Common myeloid progenitor, CD34-positive (primary cell): ENCODE results near the gene RAB37.

Source experiments
- CTCF ChIA-PET: fragments of 350-600 bp; sonication (Branson Sonifier 250); formaldehyde crosslinking; loops from one replicate; lab custom pipeline; 2021; ENCODE audit warnings: antibody characterized with exemption; lab: Charles Lee
- POLR2A ChIA-PET: fragments of 350-600 bp; sonication (Branson Sonifier 250); formaldehyde crosslinking; loops from one replicate; lab custom pipeline; 2021; ENCODE audit warnings: antibody characterized with exemption; lab: Charles Lee
- DNase-seq, 3 donors: peaks; one replicate each; pipeline versions ENCODE4 v3.0.0 to v3.0.0-alpha.2; 2013
- H3K27ac ChIP-seq, 2 experiments: 1 replicate in 1 of 2; 2 replicates in 1 of 2; pipeline ENCODE4 v1.7.0; 2013; ENCODE audit warnings: inconsistent platforms in 2 of 2, low read length in 2 of 2, mild to moderate bottlenecking in 2 of 2, low read depth in 1 of 2, moderate library complexity in 1 of 2; ENCODE audit not compliant: severe bottlenecking in 2 of 2, insufficient read depth in 1 of 2, poor library complexity in 1 of 2
- H3K27me3 ChIP-seq, 5 experiments: replicated peaks in 2 of 5; 1 replicate in 3 of 5; 2 replicates in 2 of 5; pipeline versions ENCODE4 v1.6.1 to v1.7.0; 2013; ENCODE audit warnings: low read length in 4 of 5, mild to moderate bottlenecking in 2 of 5, moderate library complexity in 2 of 5, inconsistent platforms in 1 of 5; ENCODE audit not compliant: insufficient read depth in 5 of 5, control insufficient read depth in 4 of 5
- H3K36me3 ChIP-seq, 4 experiments: 1 replicate in 2 of 4; 2 replicates in 2 of 4; pipeline versions ENCODE4 v1.6.1 to v1.7.0; 2013; ENCODE audit warnings: low read length in 3 of 4, control low read depth in 1 of 4, mild to moderate bottlenecking in 1 of 4; ENCODE audit not compliant: control insufficient read depth in 4 of 4, insufficient read depth in 4 of 4
- H3K4me1 ChIP-seq, 4 experiments: 1 replicate in 3 of 4; 2 replicates in 1 of 4; pipeline versions ENCODE4 v1.6.1 to v1.7.1; 2013; ENCODE audit warnings: low read length in 3 of 4, mild to moderate bottlenecking in 3 of 4, control low read depth in 1 of 4, inconsistent platforms in 1 of 4, moderate library complexity in 1 of 4; ENCODE audit not compliant: control insufficient read depth in 4 of 4, insufficient read depth in 4 of 4; ENCODE audit errors: control extremely low read depth in 1 of 4
- H3K4me3 ChIP-seq, 7 experiments: 1 replicate in 4 of 7; 2 replicates in 3 of 7; pipeline versions ENCODE4 v1.5.1 to v1.7.0; 2013; ENCODE audit warnings: mild to moderate bottlenecking in 7 of 7, low read length in 6 of 7, moderate library complexity in 6 of 7, inconsistent platforms in 2 of 7, low read depth in 2 of 7, control low read depth in 1 of 7; ENCODE audit not compliant: insufficient read depth in 4 of 7, control insufficient read depth in 1 of 7; ENCODE audit errors: extremely low read depth in 1 of 7
- H3K9me3 ChIP-seq, 5 experiments: 1 replicate in 4 of 5; 2 replicates in 1 of 5; pipeline versions ENCODE4 v1.6.1 to v1.7.1; 2013; ENCODE audit warnings: low read length in 4 of 5, mild to moderate bottlenecking in 2 of 5, inconsistent platforms in 1 of 5, low read depth in 1 of 5, moderate library complexity in 1 of 5; ENCODE audit not compliant: control insufficient read depth in 4 of 5, insufficient read depth in 2 of 5; ENCODE audit errors: control extremely low read depth in 1 of 5
- WGBS: methylation state at CpG from one replicate; pipeline ENCODE4 v1.1.5; 2013; ENCODE audit not compliant: insufficient coverage; 5-methylcytosine and 5-hydroxymethylcytosine counted together

Gene RAB37

DNA sequence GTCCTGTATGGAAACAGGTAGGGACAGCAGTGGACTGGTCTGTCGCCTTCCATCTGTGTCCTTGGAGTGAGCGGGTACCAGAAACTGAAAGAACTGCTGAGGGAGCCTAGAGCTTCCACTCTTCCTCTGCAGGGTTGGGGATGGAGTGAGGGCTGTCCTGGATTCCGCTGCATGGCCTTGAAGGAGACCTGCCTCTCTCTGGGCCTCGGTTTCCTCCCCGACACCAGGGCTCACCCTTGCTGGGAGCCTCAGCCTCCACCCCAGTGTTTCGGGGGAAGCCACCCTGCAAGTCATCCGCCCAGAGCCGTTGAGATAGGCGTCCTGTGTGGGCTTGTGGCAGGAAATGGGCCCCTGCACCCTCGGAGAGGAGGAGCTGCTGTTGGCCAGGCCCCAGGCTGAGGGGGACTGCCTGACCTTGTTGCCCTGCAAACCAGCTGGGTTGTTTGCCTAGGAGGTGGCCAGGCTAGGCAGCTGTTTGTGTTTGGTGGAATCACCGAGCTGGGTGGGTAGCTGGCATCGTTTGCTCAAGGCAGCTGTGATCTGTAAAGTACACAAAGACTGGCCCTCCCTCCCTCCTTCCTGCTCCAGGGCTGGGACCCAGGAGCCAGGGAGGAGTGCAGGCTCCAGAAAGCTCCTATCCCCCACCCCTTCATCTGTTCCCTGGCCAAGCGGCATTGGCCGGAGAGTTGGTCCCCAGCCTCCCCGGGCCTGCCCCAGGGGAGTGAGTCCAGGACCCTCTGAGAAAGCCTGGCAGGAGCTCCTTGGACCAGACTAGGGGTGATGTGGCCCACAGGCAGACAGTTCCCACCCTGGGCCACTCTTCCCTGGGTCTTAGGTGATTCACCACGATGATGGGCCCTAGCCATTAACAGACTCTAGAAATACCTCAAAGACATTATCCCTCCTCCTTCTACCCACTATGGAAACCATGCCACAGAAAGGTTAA is 1.3 kb downstream of the RAB37 start:
- 1% methylated on average over 14 of the region's 16 CpGs for WGBS
- Histone ChIP-seq H3K36me3 (peaks cover 0 to 14% (median 5%) of the 10 kb centered on the region in 4 experiments), H3K9me3 (no peaks in the 10 kb centered on the region), H3K27ac (peak overlapping the region; percentile 81 to 89), H3K4me3 (peak overlapping the region; percentile 61 to 88 (median 70)), H3K4me1 (peaks cover 12 to 76% (median 70%) of the 10 kb centered on the region in 4 experiments), H3K27me3 (no peaks in the 10 kb centered on the region)
- POLR2A ChIA-PET, result interaction anchor here (0.6 to 3.3 kb wide), 11 partner anchors 8 to 128 kb away, joined by 3 to 36 read pairs (median 12); partner anchors contain the start of genes NAT9 and NHERF1
- DNase-seq, result peak; percentile 78 to 97 (median 93)
- CTCF ChIA-PET, result interaction anchor here (0.7 to 5.1 kb wide), 30 partner anchors 8 to 135 kb away, joined by 3 to 151 read pairs (median 11); partner anchors contain the start of genes CD300LF, NAT9 and NHERF1

DNA sequence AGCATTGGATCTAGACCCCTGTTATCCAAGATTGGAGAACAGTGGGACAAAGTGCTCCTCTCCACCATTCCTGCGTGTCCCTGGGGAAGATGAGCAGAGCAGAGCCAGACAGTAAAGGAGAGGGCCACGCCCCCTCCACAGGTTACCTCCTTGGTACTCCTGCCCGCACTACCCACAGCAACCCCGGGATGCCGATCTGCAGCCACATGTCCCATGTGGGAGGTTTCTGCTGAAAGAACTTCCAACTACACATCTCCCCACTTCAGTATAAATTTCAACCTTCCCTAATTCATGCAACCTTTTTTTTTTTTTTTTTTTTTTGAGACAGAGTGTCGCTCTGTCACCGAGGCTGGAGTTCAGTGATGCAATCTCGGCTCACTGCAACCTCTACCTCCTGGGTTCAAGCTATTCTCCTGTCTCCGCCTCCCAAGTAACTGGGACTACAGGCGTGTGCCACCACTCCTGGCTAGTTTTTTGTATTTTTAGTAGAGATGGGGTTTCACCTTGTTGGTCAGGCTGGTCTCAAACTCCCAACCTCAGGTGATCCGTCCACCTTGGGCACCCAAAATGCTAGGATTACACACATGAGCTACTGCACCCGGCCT is 2.3 kb downstream of the RAB37 start:
- 73% methylated on average over 2 of the region's 12 CpGs for WGBS
- H3K27ac ChIP-seq, result peak overlapping the region; percentile 81 to 89
- DNase-seq, result no peak
- H3K27me3 ChIP-seq, result no peaks in the 10 kb centered on the region
- peaks cover 17 to 86% (median 78%) of the 10 kb centered on the region in 4 experiments for H3K4me1 ChIP-seq
- ChIA-PET CTCF (interaction anchor here (1.4 to 5.1 kb wide), 10 partner anchors 10 to 135 kb away, joined by 4 to 151 read pairs (median 38); partner anchors contain the start of gene CD300LF), POLR2A (interaction anchor here (0.7 to 3.3 kb wide), 2 partner anchors 10 to 20 kb away, joined by 3 to 36 read pairs; partner anchors contain the start of gene NHERF1)
- peaks cover 0 to 23% (median 11%) of the 10 kb centered on the region in 4 experiments for H3K36me3 ChIP-seq
- H3K9me3 ChIP-seq, result no peaks in the 10 kb centered on the region
- peak overlapping the region in 6 of 7 experiments; percentile 67 to 88 (median 74) for H3K4me3 ChIP-seq

DNA sequence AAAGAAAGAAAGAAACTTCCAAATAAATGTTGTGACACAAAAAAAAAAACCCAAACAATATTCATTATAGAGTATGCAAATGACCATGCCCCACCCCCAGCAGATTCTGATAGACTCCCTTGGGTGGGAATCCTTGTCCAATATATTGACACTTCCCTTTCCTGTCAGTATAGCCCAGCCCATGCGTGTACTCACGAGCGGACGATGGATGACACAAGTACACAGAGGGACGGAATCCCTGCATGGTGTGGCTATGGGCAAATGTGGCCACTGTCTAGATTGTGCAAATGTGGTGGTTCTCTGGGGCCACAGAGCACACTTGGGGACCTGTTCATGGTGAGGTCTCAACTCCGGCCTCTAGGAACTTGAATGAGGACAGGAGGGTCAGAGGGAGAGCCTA is 3.1 kb downstream of the RAB37 start:
- Histone ChIP-seq H3K27ac (peak overlapping the region; percentile 25 to 68), H3K27me3 (no peaks in the 10 kb centered on the region), H3K4me1 (peaks cover 17 to 93% (median 86%) of the 10 kb centered on the region in 4 experiments), H3K9me3 (no peaks in the 10 kb centered on the region), H3K4me3 (peak overlapping the region in 2 of 7 experiments; percentile 12 to 25), H3K36me3 (peaks cover 0 to 23% (median 11%) of the 10 kb centered on the region in 4 experiments)
- WGBS, result 100% methylated on average over 1 of the region's 6 CpGs
- POLR2A ChIA-PET, result no interaction called here
- CTCF ChIA-PET, result interaction anchor here (1.6 to 5.1 kb wide), 3 partner anchors 18 to 77 kb away, joined by 3 to 60 read pairs (median 58); no protein-coding TSS in a partner anchor
- DNase-seq, result no peak

DNA sequence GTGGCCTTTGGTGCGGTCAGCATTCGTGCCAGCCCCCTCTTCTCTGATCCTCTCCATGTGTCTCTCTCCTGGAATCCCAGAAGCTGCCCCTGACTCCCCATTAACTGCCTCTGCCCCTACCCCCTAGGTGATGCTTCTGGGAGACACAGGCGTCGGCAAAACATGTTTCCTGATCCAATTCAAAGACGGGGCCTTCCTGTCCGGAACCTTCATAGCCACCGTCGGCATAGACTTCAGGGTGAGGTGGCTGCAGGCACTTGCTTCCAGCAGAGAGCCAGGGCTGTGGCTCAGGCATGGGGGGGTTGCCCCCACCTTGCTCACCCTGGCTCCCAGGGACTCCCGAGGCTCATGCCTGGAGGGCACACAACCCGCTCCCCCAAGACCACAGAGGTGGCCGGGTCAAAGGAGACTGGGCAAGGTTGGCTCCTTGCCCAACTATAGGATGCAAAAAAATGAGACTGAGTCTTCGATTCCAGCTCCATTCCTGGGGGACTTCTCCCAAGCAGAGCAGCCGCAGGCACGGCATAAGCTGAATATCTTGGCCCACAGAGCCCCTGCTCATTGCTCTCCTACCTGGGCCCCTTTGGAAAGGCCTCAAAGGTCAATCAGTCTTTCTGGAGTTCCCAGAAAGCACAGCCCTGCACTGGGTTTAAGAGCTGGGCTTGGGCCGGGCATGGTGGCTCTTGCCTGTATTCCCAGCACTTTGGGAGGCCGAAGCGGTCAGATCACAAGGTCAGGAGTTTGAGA is 3.8 kb downstream of the RAB37 start:
- Histone ChIP-seq H3K27me3 (no peaks in the 10 kb centered on the region), H3K4me3 (peak overlapping the region in 3 of 7 experiments; percentile 1 to 25 (median 12)), H3K4me1 (peaks cover 17 to 93% (median 88%) of the 10 kb centered on the region in 4 experiments), H3K36me3 (peaks cover 0 to 30% (median 14%) of the 10 kb centered on the region in 4 experiments), H3K9me3 (no peaks in the 10 kb centered on the region), H3K27ac (peak overlapping the region; percentile 25 to 68)
- 76% methylated on average over 14 of the region's 17 CpGs for WGBS
- no peak for DNase-seq
- POLR2A ChIA-PET, result interaction anchor here (1.1 to 1.6 kb wide), 2 partner anchors 10 to 38 kb away, joined by 3 to 6 read pairs; no protein-coding TSS in a partner anchor
- CTCF ChIA-PET, result interaction anchor here (0.8 to 2.9 kb wide), 11 partner anchors 13 to 83 kb away, joined by 3 to 21 read pairs (median 5); no protein-coding TSS in a partner anchor

DNA sequence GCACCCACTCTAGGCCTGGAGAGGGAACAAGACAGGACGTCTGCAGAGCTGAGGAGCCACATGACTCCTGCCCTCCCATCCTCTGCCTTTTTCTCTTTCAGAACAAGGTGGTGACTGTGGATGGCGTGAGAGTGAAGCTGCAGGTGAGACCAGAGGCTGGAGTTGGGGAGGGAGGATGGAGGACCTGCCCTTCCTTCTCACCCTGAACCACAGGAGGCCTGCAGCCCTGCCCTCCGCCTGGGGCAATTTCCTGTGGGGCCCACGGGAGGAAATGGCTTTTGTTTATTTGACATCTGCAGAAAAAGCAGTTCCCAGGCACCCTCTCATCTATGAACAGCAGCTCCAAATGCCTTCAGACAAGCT is 5.1 kb downstream of the RAB37 start:
- Histone ChIP-seq H3K4me3 (peak overlapping the region in 2 of 7 experiments; percentile 26 to 40), H3K27me3 (no peaks in the 10 kb centered on the region), H3K36me3 (peaks cover 0 to 31% (median 15%) of the 10 kb centered on the region in 4 experiments), H3K9me3 (no peaks in the 10 kb centered on the region), H3K4me1 (peaks cover 18 to 98% (median 91%) of the 10 kb centered on the region in 4 experiments), H3K27ac (peak overlapping the region in 1 of 2 experiments; percentile 74)
- WGBS, result 0% methylated on average over 1 of the region's 4 CpGs
- DNase-seq, result peak; percentile 64 to 89 (median 82)
- CTCF ChIA-PET, result interaction anchor here (0.6 to 2.9 kb wide), 18 partner anchors 11 to 176 kb away, joined by 3 to 21 read pairs (median 4); no protein-coding TSS in a partner anchor
- POLR2A ChIA-PET, result interaction anchor here (1.1 to 1.6 kb wide), 4 partner anchors 8 to 37 kb away, joined by 3 to 7 read pairs (median 6); no protein-coding TSS in a partner anchor
